Colonic mucosa (tissue), 4 donors: Measurements from ENCODE around the gene CNPY4. TPM values are rescaled to one million over a fixed set of nuclear protein-coding genes. Genes with fewer than 3 reads are reported as not detected.

Experiments used
- DNase-seq: peaks from one replicate; pipeline ENCODE4 v3.0.0-alpha.2; 2020
- H3K27ac ChIP-seq: fragments of 200-600 bp; one replicate; pipeline ENCODE4 v1.8.0; 2021
- H3K27me3 ChIP-seq: fragments of 200-600 bp; one replicate; pipeline ENCODE4 v1.8.0; 2021
- H3K36me3 ChIP-seq: fragments of 200-600 bp; one replicate; pipeline ENCODE4 v1.8.0; 2021
- H3K4me1 ChIP-seq: fragments of 200-600 bp; one replicate; pipeline ENCODE4 v1.8.0; 2021; ENCODE audit warnings: mild to moderate bottlenecking
- H3K4me3 ChIP-seq: fragments of 200-600 bp; one replicate; pipeline ENCODE4 v1.8.0; 2021
- H3K9ac ChIP-seq, 2 donors: one replicate each; pipeline ENCODE4 v1.7.0; 2013; ENCODE audit warnings: control low read depth in 2 of 2, low read depth in 2 of 2, low read length in 2 of 2
- H3K9me3 ChIP-seq: fragments of 200-600 bp; one replicate; pipeline ENCODE4 v1.8.0; 2021
- intact Hi-C: fragments of 100-400 bp; cut with DNase I; formaldehyde crosslinking; loops from one replicate; pipeline ENCODE4 v1.14.1; 2022
- total RNA-seq, 2 donors: library from RNA; stranded (reverse); fragmentation: NEBNext Ultra II Directional in 1 of 2; extraction: Animal tissue kit (Norgen Biotek cat#: 25700) in 1 of 2; gene quantifications; one replicate each; pipeline ENCODE4 v1.2.1, GENCODE V29; 2021
- TF ChIP-seq, protein P1 (sequence below): fragments of 200-600 bp; IDR thresholded peaks from one replicate; pipeline ENCODE4 v1.8.0; 2022; ENCODE audit warnings: antibody characterized with exemption, mild to moderate bottlenecking
- donor health status: healthy.
- donor health status: DM: no; HTN: no; CAD: no.
- donor health status: DM: no; HTN: no; CAD: no.

CNPY4 gene
- total RNA-seq, 2 donors from 2014 or later = 8.4 to 10.6 TPM

DNA sequence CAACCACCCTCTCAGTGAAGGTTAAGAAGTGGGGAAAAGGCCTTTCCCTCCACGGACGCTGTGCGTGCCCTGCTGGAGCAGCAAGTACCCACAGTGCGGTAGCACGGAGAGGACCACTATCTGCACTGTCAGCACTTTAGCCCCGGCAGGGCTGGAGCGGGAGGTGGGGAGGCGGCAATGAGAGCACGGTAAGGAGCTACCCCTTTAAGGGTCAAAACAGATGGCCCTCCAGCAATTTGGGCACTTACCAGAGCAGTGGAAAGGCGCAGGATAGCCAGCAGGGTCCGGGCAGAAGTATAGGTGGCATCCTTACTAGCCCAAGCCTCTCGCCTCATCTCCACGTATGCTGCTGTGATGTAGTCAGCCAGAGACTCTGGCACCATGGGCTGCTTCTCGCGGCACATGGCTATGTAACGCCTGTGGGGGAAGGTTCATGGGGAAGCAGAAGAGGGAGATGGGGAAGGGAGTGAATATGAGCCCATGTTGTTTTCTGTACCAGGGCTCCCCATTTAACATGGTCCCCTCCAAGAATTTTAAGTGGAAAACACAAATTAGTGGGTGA is 25.4 kb upstream of the CNPY4 start:
- DNase-seq = no peak
- TF ChIP-seq, protein P1, sequence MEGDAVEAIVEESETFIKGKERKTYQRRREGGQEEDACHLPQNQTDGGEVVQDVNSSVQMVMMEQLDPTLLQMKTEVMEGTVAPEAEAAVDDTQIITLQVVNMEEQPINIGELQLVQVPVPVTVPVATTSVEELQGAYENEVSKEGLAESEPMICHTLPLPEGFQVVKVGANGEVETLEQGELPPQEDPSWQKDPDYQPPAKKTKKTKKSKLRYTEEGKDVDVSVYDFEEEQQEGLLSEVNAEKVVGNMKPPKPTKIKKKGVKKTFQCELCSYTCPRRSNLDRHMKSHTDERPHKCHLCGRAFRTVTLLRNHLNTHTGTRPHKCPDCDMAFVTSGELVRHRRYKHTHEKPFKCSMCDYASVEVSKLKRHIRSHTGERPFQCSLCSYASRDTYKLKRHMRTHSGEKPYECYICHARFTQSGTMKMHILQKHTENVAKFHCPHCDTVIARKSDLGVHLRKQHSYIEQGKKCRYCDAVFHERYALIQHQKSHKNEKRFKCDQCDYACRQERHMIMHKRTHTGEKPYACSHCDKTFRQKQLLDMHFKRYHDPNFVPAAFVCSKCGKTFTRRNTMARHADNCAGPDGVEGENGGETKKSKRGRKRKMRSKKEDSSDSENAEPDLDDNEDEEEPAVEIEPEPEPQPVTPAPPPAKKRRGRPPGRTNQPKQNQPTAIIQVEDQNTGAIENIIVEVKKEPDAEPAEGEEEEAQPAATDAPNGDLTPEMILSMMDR = no peak
- intact Hi-C loops = no loop called here
- no peaks in the 10 kb centered on the region for H3K9me3 ChIP-seq
- H3K36me3 ChIP-seq = peaks cover 42% of the 10 kb centered on the region
- H3K27ac ChIP-seq = no peak overlapping the region
- no peak overlapping the region for H3K4me3 ChIP-seq
- peaks cover 3% of the 10 kb centered on the region for H3K4me1 ChIP-seq
- H3K27me3 ChIP-seq = no peaks in the 10 kb centered on the region
- H3K9ac ChIP-seq = no peak overlapping the region

DNA sequence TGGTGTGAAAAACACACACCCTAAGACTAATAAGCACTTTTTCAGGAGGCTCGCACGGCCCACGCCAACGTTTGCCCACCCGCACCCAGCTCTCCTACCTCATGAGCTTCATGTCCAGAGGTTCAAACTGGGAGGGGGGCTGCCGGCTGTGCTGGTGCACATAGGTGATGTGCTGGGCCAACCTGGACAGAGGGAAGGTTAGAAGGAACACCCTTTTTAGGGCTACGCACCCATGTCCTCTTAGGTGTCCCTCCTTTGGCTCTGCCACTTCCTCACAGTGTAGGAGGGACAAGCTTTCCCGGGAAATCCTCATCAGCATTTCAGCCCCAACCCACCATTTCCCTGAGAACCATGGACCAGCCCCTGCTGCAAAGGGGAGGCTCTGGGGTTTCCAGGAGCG is 24.1 kb upstream of the CNPY4 start:
- H3K9me3 ChIP-seq = no peaks in the 10 kb centered on the region
- no peaks in the 10 kb centered on the region for H3K27me3 ChIP-seq
- peaks cover 5% of the 10 kb centered on the region for H3K4me1 ChIP-seq
- TF ChIP-seq, protein P1 = no peak
- H3K9ac ChIP-seq = no peak overlapping the region
- H3K36me3 ChIP-seq = peaks cover 42% of the 10 kb centered on the region
- intact Hi-C loops = no loop called here
- H3K4me3 ChIP-seq = no peak overlapping the region
- no peak for DNase-seq
- no peak overlapping the region for H3K27ac ChIP-seq

DNA sequence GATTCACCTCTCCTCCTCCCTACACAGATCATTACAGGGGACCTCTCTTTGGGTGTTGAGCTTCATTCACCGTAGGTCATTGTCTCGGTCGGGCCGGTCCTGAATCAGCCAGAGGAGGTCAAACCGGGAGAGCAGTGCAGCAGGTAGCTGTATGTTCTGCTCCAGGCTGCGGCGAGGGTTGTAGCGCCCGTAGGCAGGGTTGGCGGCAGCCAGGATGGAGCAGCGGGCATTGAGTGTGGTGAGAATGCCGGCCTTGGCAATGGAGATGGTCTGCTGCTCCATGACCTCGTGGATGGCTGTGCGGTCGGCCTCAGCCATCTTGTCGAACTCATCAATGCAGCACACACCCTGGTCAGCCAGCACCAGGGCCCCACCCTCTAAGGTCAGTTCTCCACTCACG is 23.7 kb upstream of the CNPY4 start:
- intact Hi-C loops = no loop called here
- Histone ChIP-seq H3K4me1 (peaks cover 5% of the 10 kb centered on the region), H3K36me3 (peaks cover 42% of the 10 kb centered on the region), H3K9me3 (no peaks in the 10 kb centered on the region), H3K4me3 (no peak overlapping the region), H3K27ac (no peak overlapping the region), H3K27me3 (no peaks in the 10 kb centered on the region), H3K9ac (no peak overlapping the region)
- TF ChIP-seq, protein P1 = no peak
- DNase-seq = no peak

DNA sequence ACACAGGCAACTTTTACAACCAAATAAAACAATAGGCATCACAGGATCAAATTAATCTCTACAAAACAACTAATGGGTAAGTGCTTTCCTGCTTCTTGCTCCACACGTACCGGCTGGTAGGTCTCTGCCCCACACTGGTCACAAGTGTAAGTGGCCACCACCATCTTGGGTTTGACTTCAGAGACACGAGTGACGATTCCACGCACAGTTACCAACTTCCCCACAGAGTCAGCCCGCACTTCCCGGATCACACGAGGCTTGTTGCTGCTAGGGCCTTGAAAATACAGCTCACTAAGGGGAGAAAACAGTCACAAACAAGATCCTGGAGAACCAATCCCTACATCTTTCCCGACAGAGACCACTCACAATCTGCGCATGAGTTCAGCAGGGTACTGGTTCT is 20.5 kb upstream of the CNPY4 start:
- intact Hi-C loops = no loop called here
- TF ChIP-seq, protein P1 = no peak
- no peak for DNase-seq
- H3K9ac ChIP-seq = no peak overlapping the region
- H3K4me1 ChIP-seq = peaks cover 5% of the 10 kb centered on the region
- no peak overlapping the region for H3K27ac ChIP-seq
- no peak overlapping the region for H3K4me3 ChIP-seq
- no peaks in the 10 kb centered on the region for H3K27me3 ChIP-seq
- peaks cover 32% of the 10 kb centered on the region for H3K36me3 ChIP-seq
- H3K9me3 ChIP-seq = no peaks in the 10 kb centered on the region

DNA sequence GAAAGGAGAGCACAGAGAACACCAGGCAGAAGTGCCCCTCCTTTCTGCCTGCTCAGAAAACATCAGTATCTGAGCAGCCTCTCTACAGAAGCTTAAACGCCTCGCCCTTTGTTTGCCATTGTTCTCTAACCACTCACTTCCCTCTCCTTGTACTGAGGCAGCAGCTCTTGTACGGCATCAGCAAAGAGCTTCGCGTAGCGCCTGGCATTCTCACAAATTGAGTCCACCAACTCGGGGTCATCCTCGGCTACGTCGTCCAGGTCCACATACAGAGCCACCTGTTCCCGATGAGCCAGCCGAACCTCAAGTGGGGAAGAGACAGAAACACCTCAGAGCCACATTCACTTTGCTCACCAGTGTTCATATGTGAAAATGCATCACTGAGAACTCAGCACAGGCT is 20.0 kb upstream of the CNPY4 start:
- intact Hi-C loops = no loop called here
- no peaks in the 10 kb centered on the region for H3K9me3 ChIP-seq
- no peaks in the 10 kb centered on the region for H3K27me3 ChIP-seq
- H3K4me3 ChIP-seq = peak overlapping the region; percentile 95
- DNase-seq = no peak
- peaks cover 29% of the 10 kb centered on the region for H3K36me3 ChIP-seq
- peak overlapping the region in 1 of 2 donors; percentile 91 for H3K9ac ChIP-seq
- TF ChIP-seq, protein P1 = no peak
- no peak overlapping the region for H3K27ac ChIP-seq
- H3K4me1 ChIP-seq = peaks cover 5% of the 10 kb centered on the region
